Muscle of back (tissue), 11 donors: Measurements from ENCODE around the gene SCT. TPM values are rescaled to one million over a fixed set of nuclear protein-coding genes. Genes with fewer than 3 reads are reported as not detected.

Experiments used
- DNase-seq, 3 donors: peaks; one replicate each; pipeline versions ENCODE4 v3.0.0 to v3.0.0-alpha.2; 2013
- polyA plus RNA-seq, 10 donors: library from polyadenylated mRNA; unstranded; fragments of 120-200 nt; gene quantifications; one replicate each; pipeline ENCODE4 v1.2.1, GENCODE V29; 2013; ENCODE audit not compliant: insufficient read length in 10 of 10

The SCT gene
- polyA plus RNA-seq, 10 donors: 31.7 to 107 (median 61.3) TPM

DNA sequence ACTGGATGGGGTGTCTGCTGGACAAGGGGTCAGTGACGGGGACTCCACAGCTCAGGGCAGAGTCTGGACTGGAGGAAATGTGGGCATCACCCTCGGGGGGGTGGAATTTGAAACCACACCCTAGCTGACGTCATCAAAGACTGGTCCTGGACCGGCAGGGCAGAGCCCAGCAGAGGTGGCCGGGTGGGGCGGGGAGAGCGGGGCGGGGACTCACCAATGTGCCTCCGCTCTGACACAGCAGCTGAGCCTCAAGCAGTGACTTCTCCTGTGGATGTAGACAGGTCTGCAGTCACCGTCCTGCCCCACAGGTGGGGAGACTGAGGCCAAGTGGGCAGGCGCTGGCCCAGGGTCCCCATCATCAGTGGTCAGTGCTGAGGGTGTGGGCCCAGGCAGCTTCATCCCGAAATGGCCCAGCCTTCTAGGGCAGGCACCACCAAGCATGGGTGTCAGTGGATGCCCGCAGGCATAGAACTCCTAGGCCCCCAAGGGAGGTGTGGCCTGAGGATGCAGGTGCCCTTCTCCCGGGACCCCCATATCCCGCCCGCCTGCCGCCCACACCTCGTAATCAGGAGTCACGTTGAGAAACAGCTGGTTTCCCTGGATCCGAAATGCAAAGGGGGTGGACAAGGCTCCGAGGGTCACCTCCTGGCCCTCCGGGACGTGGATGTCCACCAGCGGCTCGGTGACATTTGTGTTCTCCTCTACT lies 2.8 kb downstream of the SCT start:
- no peak for DNase-seq

DNA sequence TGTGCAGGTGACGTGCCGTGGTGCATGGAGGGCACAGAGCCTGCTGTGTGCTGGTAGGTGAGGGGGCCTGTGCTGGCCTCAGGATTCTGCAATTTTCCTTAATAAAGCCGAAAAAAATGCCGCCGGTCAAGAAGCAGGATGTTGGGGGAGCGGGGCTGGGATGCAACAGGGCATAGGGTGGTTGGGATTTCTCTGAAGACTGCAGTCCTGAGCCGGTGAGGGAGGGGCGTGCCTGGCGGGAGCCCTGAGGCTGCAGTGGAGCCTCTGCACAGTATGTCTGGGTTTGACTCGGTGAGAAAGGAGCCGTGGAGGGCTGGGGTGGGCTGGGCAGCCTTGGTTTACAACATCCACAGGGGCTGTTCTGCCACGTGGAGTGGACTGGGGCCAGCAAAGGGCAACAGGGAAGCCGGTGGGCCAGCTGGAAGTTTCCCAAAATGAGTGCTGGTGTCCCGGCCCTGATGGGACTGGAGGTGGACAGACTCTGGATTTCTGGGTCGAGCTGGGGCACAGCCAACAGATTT lies 3.6 kb downstream of the SCT start:
- DNase-seq: peak in 1 of 3 donors; percentile 5

DNA sequence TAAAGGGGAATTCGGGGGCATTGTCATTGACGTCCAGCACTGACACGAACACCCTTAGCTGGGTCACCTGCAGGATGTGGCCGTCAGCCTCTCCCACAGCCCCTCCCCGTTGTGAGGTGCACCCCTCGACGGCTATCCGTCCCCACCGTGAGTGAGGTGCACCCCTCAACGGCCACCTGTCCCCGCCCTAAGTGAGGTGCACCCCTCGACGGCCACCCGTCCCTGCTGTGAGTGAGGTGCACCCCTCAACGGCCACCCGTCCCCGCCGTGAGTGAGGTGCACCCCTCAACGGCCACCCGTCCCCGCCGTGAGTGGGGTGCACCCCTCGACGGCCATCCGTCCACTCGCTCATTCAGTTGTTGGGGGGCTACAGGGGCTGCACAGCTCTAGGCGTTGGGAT lies 5.1 kb downstream of the SCT start:
- DNase-seq: no peak

DNA sequence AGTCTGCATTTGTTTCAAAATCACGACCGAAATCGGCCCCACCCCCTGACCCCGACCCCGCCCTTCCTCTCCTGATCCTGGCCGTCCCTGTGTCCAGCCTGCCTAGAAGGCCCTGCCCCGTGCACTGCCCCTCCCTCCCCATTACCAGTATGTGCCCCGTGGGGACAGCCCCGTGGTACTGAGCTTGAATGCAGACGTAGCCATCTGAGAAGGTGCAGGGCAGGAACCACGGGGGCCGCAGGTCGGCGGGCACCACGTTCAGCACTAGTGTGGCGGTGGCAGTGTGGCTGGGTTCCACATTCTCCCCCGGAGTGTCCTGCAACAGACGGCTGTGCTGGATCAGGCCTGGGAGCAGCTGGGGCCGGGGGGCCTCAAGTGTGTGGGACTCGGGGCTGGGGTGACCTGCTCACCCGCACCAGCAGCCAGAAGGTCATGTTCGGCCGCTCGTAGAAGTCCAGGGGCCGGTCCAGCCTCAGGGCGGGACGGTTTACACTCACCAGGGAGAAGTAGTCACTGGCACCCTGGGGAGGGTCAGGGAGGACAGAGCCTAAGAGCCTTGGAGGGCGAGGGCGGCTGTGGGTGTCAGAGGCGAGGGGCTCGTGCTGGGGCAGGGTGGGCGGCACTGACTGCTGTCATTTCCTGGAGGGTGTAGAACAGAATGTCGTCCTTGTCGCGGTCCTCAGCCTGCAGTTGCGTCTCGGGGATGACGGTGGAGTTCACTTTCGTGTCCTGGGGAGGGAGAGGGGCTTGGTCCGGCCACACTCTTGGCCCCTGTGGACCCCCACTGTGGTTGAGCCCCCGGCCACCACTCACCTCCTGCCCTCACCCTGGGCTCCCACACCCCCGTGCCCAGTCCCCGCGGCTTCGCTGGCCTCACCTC lies 5.8 kb downstream of the SCT start:
- DNase-seq: peak in 1 of 3 donors; percentile 9

DNA sequence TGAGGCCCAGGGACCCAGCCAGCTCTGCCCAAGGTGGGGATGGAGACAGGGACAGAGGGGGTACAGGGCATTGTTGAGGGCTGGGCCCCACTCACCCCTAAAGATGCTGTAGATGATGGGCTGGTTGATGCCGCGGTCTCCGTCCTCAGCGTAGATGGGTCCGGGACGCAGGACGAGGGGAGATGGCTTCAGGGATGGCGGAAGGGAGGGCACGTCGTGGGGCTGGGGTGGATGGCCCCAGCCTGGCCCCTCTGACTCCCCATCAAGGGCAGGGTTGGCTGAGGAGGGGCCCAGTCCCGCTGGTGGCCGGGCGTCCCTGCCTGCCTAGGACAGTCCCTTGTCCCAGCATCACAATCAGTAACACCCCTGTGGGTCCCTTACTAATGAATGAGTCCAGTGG lies 6.8 kb downstream of the SCT start:
- DNase-seq: no peak

DNA sequence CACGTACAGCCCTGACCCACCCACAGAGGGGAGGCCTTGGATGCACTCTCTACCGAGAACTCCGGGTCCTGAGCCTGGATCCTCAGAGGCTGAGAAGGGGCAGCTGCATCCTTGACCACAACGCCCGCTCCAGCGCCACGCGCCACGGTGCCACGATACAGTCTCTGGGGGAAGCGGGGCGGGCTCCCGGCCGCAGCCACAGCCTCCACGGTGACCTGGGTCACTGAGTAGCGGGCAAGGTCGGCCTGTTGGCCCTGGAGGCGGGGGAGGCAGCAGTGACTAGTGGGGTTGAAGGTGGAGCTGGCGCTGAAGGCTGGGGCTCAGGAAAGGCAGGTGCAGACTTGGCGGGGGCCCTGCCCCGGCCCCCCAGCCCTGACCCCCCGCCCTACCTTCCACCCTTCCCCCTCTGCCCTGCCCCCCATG lies 7.3 kb downstream of the SCT start:
- DNase-seq: no peak

DNA sequence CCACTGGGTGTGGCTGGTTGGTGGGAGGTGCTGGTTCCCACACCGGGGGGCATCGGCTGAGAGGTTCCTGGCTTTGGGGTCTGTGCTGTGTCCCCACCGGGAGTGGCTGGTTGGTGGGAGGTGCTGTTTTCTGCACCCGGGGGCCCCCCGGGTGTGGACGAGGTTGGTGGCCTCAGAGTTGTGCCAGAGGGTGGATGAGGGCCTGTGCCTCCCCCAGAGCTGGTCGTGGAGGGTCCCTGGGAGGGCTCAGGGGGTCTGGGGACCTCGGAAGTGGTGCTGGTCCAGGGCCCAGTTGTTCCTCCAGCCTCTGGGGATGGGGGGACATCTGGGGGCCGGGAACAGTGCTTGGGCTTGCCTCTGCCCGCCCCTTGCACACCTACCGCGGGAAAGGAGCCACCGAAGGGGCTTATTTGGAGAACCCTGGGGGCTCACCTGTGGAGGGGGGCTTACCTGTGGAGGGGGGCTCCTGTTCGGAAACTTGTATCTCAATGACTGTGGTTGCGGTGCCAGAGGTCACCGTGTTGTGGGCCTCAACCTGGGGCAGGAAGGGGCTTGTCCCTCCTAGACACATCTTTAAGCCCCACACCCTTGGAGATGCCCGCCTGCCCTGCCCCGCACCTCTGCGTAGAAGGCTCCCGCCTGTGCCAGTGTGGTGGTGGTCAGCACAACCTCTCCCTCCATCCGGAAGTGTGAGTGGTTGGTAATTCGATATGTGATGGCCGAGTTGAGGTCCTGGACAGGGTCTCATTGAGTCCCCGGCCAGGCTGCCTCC lies 7.9 kb downstream of the SCT start:
- no peak for DNase-seq

DNA sequence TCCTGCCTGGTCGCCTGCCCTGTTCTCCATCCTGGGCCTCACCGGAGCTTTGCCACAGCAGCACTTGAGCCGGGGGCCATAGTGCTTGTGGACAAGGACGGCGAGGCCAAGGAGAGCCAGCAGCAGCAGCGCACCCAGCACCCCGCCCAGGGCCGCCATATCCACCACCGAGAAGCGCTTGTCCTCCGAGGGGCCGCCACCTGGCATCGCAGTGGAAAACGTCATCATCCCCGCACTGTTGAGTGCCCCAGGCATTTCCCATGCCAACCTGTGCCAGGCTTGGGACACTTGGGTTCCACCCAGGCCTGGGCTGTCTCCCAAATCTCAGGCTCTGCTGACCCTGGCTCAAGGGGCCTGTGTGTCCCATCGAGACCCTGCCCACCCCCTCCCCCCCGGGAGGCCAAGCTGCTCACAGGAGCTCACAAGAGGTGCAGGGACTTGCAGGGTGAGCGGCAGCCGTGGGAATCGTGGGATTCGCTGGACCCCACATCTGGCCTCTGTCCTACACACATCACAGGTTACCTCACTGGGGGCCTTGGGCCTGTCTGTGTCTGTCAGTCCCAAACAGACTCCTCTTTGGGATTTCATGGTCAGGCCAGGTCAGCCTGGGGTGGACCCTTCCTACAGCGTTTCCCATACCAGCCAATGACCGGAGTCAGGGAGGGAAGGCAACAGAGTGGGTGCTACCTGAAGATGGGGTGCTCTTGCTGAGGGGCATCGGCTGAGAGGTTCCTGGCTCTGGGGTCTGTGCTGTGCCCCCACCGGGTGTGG lies 8.9 kb downstream of the SCT start:
- DNase-seq: no peak

DNA sequence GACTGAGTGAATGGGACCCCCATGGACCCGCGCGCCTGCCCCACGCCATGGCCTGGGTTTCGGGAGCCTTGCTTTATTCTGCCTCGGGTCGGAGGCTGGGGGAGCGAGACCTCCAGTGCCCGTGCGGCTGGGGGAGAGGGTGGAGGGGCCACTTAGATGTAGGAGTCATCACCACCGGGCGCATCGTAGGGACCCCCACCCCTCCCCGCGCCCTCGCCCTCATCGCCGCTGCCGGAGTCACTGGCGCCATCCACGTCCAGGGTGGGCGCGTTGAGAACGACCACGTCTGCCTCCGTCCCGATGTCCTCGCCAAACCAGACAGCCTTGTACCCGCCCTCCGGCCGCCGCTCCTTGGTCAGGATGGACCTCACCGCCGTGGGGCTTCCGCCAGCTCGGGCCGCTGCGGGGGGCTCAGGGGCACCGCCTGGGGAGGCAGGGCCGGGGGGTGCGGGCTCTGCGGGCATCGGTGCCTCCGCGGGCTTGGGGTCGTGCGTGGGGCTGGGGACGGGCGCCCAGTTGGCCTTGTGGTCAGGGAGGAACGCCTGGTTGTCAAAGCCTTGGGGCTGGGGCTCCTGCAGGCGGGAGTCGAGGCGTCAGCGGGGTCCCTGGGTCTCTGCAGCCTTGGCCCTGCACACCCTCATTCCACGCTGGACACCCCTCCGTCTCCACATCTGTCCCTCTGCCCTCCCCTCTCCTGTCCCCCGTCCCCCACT lies 9.6 kb downstream of the SCT start:
- DNase-seq: no peak

DNA sequence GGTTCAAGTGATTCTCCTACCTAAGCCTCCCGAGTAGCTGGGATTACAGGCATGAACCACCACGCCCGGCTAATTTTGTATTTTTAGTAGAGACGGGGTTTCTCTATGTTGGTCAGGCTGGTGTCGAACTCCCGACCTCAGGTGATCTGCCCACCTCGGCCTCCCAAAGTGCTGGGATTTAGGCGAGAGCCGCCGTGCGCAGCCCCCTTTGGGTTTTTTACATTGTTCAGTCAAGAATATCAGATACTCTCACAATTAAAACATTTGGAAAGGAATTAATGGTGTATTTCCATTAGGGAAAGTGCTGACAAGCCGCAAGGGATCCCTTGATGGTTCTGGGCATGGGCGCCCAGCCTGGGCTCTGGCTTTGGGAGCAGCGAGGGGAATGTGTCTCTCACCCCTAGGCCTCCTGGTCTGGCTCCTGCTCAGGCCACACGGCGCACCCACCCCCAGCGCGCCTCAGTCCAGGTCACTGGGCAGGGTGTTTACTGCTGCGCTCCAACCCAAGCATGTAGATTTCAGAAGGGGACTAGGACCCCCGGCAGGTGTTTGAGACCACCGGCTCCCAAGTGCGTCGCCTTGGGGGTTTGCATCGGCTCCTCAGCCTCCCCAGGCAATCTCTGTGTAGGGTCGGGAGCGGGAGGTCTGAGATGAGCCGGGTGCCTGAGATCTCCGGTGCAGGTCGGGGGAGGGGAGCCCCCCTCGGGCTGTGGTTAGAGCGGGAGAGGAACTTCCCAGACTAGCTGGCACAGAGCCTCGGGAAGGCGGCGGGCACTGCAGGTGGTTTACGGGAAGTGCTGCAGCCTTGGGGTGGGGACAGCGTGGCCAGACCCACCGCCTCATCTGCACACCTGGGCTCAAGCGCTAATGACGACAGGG lies 10.4 kb downstream of the SCT start:
- no peak for DNase-seq

DNA sequence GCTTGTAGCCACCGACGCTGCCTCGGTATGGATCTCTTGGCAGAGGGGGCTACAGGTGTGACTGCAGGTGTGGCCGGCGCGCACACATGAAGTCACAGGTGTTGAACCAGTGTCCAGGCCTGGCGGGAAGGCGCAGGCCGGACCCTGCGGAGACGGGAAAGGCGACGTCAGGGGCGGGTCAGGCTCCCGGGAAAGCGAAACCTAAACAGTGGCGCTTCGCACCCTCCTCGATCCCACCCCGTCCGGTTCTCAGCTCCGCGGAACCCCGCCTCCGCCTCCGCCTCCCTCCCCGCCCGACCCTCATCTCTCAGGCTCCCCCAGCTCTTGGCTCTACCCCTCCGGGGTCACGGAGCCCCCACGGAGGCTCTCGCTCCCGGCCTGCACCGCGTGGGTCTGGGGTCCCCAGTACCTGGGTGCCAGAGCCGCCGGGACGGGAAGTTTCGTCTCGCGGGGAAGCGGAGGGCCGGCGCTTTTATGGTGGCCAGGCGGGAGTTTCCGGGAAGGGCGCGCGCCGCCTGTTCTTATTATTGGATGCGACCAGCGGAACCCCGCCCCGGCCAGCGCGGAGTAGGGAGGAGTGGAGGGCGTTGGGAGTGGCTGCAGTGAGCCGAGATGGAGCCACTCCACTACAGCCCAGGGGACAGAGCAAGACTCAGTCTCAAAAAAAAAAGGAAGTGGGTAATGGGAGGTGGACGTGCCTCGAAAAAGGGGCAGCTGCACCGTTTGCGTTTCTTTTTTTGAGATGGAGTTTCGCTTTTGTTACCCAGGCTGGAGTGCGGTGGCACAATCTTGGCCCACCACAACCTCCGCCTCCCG lies 11.3 kb downstream of the SCT start, which contains the start of gene IRF7:
TSS of gene IRF7 (minus strand) at position 447 of the 816 bp plus-strand sequence. CDS start 586 bp downstream, outside the sequence.
- peak; percentile 89 to 98 (median 95) for DNase-seq

DNA sequence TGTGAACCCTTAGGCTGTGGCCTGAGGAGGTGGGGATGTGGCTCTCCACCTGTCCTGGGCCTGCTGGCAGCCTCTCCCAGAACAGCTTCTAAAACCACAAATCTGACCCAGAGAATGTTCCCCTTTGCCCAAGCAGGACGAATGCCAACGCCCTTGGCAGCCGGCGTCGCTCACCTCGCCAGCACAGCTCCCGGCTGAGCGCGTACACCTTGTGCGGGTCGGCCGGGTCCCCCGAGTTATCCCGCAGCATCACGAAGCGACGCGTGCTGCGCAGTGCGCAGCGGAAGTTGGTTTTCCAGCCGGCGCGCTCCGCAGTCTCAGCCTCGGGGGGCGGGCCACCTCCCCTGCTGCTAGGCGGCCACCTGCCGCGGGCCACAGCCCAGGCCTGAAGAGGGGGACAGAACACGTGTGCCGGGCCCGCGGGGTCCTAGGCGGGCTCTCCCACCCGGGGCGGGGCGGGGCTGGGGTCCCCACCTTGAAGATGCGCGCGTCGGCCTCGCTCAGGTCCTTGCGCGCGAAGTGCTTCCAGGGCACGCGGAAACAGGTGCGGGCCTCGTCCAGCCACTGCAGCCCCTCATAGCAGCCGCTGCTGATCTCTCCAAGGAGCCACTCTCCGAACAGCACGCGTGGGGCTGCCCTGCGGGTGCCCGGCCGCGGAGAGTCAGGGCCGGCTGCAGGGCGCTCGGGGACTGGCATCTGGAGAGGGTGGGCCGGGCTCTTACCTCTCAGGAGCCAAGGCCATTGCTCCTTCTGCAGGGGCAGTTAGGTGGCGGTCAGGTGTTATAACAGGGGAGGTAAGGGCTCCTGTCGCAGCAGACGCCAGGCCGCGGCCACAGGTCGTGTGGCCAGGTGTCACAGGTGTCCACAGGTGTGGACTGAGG lies 12.1 kb downstream of the SCT start:
- no peak for DNase-seq

DNA sequence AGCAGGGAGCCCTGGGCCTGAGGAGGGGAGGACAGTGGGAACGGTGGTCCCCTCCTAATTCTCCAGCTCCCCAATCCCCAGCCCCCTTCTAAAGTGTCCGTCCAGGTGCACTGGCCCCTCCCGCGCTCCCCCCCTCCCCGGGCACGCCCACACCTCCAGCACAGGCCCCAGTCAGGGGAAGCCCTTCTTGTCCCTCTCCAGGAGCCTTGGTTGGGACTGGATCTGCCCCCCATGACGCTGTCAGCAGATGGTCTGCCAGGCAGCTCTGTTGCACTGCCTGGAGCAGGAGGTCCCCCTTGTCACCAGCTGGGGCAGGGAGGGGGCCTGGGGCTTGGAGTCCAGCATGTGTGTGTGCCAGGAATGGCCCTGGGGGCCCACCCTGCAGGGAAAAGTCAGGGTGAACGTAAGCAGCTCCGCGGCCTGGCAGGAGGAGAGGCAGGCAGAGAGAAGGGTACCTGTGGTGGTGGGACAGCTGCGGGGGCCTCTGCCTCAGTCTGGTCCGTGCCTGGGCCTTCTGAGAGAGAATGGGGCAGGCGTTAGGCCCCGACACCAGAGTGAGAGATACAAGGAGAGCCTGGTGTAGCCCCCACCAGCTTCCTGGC lies 12.9 kb downstream of the SCT start:
- DNase-seq: peak in 1 of 3 donors; percentile 45

DNA sequence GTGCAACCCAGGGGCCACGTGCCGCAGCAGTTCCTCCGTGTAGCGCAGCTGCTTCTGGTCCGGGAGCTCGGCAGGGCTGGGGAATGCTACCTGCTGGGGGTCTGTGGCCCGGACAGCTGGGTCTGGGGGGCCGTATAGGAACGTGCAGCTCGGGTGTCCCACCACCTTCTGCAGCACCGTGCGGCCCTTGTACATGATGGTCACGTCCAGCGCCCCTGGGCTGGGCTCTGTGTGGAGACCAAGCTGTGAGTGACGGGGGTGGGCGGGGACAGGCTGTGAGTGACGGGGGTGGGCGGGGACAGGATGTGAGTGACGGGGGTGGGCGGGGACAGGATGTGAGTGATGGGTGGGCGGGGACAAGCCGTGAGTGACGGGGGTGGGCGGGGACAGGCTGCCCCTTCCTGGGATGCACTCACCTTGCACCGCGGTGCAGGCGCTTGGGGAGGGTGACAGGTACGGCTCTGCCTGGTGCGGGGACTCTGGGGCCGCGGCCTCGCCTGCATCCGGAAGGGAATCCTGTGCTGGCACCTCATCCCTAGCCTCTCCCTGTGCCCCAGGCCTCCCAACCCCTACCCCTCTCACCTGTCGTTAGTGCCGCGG lies 13.5 kb downstream of the SCT start:
- peak in 1 of 3 donors; percentile 40 for DNase-seq

DNA sequence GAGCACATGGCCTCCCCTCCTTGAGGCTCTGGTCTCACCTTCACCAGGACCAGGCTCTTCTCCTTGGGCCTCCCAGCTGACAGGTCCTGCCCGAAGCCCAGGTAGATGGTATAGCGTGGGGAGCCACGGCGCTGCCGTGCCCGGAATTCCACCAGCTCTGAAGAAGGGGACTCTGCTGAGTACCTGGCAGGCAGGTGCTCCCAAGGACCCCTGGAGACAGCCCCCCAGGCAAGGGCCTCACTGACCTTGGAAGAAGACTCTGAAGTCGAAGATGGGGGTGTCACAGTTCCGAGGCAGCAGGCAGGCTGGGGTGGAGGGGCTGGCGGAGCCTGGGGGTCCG lies 14.1 kb downstream of the SCT start:
- DNase-seq: no peak

DNA sequence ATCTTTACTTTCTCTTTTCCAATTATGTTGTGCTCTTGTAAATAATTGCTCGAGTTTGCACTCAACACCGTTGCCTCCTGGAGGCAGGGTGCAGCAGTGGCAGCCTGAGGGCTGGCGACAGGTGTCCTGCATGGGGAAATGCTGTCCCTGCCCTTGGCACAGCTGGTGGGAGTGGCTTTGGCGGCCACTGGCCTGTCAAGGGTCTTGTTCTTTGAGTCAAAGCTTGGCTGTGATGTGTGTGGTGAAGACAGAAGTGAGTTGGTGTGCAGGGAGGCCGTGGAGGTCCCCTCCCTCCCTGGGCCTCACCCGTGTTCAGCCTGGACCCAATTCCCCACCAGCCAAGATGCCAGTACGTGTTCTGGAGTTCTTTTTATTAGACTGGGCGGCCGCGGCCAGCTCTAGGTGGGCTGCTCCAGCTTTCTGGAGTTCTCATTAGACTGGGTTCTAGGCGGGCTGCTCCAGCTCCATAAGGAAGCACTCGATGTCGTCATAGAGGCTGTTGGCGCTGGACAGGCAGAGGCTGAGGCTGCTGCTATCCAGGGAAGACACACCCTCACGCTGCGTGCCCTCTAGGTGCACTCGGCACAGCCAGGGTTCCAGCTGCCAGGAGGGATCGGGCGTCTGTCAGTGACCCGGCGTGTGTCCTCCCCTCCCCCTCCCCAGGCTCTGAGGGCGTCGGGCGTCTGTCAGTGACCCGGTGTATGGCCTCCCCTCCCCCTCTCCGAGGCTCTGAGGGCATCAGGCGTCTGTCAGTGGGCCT lies 14.6 kb downstream of the SCT start:
- peak; percentile 50 to 69 (median 56) for DNase-seq
